Endothelial cell of umbilical vein (primary cell): Measurements from ENCODE around the gene ZNF557. TPM values are rescaled to one million over a fixed set of nuclear protein-coding genes. Genes with fewer than 3 reads are reported as not detected.

Experiments used
- BruUV-seq: library from RNA; stranded (reverse); fragments of 400-500 nt; replicated peaks from 2 replicates; lab custom pipeline; 2021; lab: Mats Ljungman, UMichigan
- CTCF ChIA-PET: fragments of 300-600, 350-600 bp; sonication (Branson Sonifier 250); formaldehyde crosslinking; loops from one replicate; lab custom pipeline; 2021; ENCODE audit warnings: antibody characterized with exemption, inconsistent platforms; lab: Charles Lee
- POLR2A ChIA-PET: fragments of 300-600, 350-600 bp; sonication (Branson Sonifier 250); formaldehyde crosslinking; loops from one replicate; lab custom pipeline; 2021; ENCODE audit warnings: antibody characterized with exemption, inconsistent platforms; lab: Charles Lee
- DNase-seq: peaks from one replicate; pipeline ENCODE4 v3.0.0-alpha.2; 2011; ENCODE audit warnings: low read depth, low spot score
- FAIRE-seq: peaks from 2 replicates; lab custom pipeline; 2011; peaks lifted over from hg19 to GRCh38; lab: Jason Lieb, UNC
- H2AFZ ChIP-seq: 2 replicates; pipeline ENCODE4 v1.6.0; 2012; ENCODE audit warnings: low read depth, low read length, control low read depth, inconsistent platforms
- H3K27ac ChIP-seq: 2 replicates; pipeline ENCODE4 v1.5.1; 2011; ENCODE audit warnings: low read depth, mild to moderate bottlenecking, control low read depth, low read length, moderate library complexity; ENCODE audit not compliant: insufficient read depth
- H3K27me3 ChIP-seq, 2 experiments: 2 replicates each; pipeline versions ENCODE4 v1.6.0 to v1.6.1; 2011; ENCODE audit warnings: low read length in 2 of 2, mixed read lengths in 1 of 2; ENCODE audit not compliant: control insufficient read depth in 2 of 2, insufficient read depth in 2 of 2
- H3K36me3 ChIP-seq, 2 experiments: 2 replicates in 1 of 2; 3 replicates in 1 of 2; pipeline ENCODE4 v1.5.1; 2011; ENCODE audit warnings: low read length in 2 of 2, mild to moderate bottlenecking in 1 of 2, moderate library complexity in 1 of 2; ENCODE audit not compliant: control insufficient read depth in 2 of 2, insufficient read depth in 2 of 2; ENCODE audit errors: extremely low read depth in 1 of 2
- H3K4me1 ChIP-seq: 3 replicates; pipeline ENCODE4 v1.5.1; 2011; ENCODE audit warnings: mild to moderate bottlenecking, low read length; ENCODE audit not compliant: control insufficient read depth, insufficient read depth; ENCODE audit errors: extremely low read depth
- H3K4me2 ChIP-seq: 2 replicates; pipeline ENCODE4 v1.6.1; 2011; ENCODE audit warnings: low read length, control low read depth, mixed read lengths; ENCODE audit not compliant: insufficient read depth
- H3K4me3 ChIP-seq, 3 experiments: fragments of 200-600 bp in 1 of 3; sonication (generic), shearing (Covaris generic) in 1 of 3; replicated peaks in 1 of 3; 2 replicates each; pipeline ENCODE4 v1.5.1; 2011 to 2016; ENCODE audit warnings: control low read depth in 3 of 3, low read length in 3 of 3, mild to moderate bottlenecking in 2 of 3, inconsistent platforms in 1 of 3, low read depth in 1 of 3, moderate library complexity in 1 of 3; ENCODE audit not compliant: insufficient read depth in 1 of 3
- H3K79me2 ChIP-seq: 2 replicates; pipeline ENCODE4 v1.6.0; 2012; ENCODE audit warnings: low read length, inconsistent platforms; ENCODE audit not compliant: control insufficient read depth, insufficient read depth
- H3K9ac ChIP-seq: replicated peaks from 2 replicates; pipeline ENCODE3; 2011; ENCODE audit warnings: low read length, control low read depth; ENCODE audit not compliant: insufficient read depth; ENCODE audit errors: extremely low read depth
- H3K9me1 ChIP-seq: replicated peaks from 3 replicates; pipeline ENCODE4 v1.6.0; 2011; ENCODE audit warnings: mild to moderate bottlenecking, low read length; ENCODE audit not compliant: control insufficient read depth, insufficient read depth; ENCODE audit errors: extremely low read depth
- H3K9me3 ChIP-seq: replicated peaks from 2 replicates; pipeline ENCODE4 v1.5.1; 2012; ENCODE audit warnings: low read length, inconsistent platforms; ENCODE audit not compliant: control insufficient read depth, insufficient read depth
- H4K20me1 ChIP-seq: replicated peaks from 2 replicates; pipeline ENCODE3; 2011; ENCODE audit warnings: mild to moderate bottlenecking, low read length; ENCODE audit not compliant: control insufficient read depth, insufficient read depth; ENCODE audit errors: extremely low read depth
- EZH2 ChIP-seq: IDR thresholded peaks from 2 replicates; pipeline ENCODE4 v1.6.1; 2012; ENCODE audit warnings: borderline replicate concordance, low read depth, mild to moderate bottlenecking, moderate library complexity, low read length, inconsistent platforms; ENCODE audit not compliant: severe bottlenecking
- FOS ChIP-seq: IDR thresholded peaks from 2 replicates; pipeline ENCODE4 v1.6.1; 2011; ENCODE audit warnings: mild to moderate bottlenecking, low read length, moderate library complexity, borderline replicate concordance; ENCODE audit not compliant: insufficient read depth
- GATA2 ChIP-seq: IDR thresholded peaks from 2 replicates; pipeline ENCODE4 v1.7.0; 2011; ENCODE audit warnings: low read depth, mild to moderate bottlenecking, moderate library complexity, mixed read lengths, low read length; ENCODE audit not compliant: insufficient read length, insufficient read depth
- JUN ChIP-seq: IDR thresholded peaks from 2 replicates; pipeline ENCODE4 v1.6.1; 2011; ENCODE audit warnings: borderline replicate concordance, low read depth; ENCODE audit not compliant: insufficient read length, insufficient read depth
- MYC ChIP-seq: IDR thresholded peaks from one replicate; pipeline ENCODE4 v1.6.1; 2011; ENCODE audit warnings: mild to moderate bottlenecking, low read depth, low read length
- POLR2A ChIP-seq: IDR thresholded peaks from 2 replicates; pipeline ENCODE4 v1.6.1; 2012; ENCODE audit warnings: low read depth, mild to moderate bottlenecking, control low read depth, low read length
- POLR2AphosphoS5 ChIP-seq: IDR thresholded peaks from 2 replicates; pipeline ENCODE4 v1.6.1; 2012; ENCODE audit warnings: low read depth, mild to moderate bottlenecking, control low read depth, low read length, moderate library complexity; ENCODE audit not compliant: insufficient read depth
- dilution Hi-C: fragments of 300-500 bp; cut with MboI; formaldehyde crosslinking; loops from one replicate; pipeline ENCODE4 v1.15.0; 2019; ENCODE audit warnings: low sequenced_read_pairs; ENCODE audit not compliant: extremely low pct_ligation_motif_present
- intact Hi-C: fragments of 100-400 bp; cut with micrococcal nuclease; formaldehyde crosslinking; loops from one replicate; pipeline ENCODE4 v1.10.0; 2022
- polyA plus RNA-seq, 4 experiments: library from polyadenylated mRNA; depleted of rRNA in 3 of 4; stranded (reverse) in 3 of 4; unstranded in 1 of 4; fragments of >200 nt; gene quantifications; 2 replicates each; pipeline versions ENCODE4 v1.2.1 to v1.2.3, GENCODE V29; 2011 to 2012; ENCODE audit warnings: missing spikeins in 1 of 4
- total RNA-seq: library from RNA; stranded (reverse); gene quantifications from 2 replicates; pipeline ENCODE4 v1.2.3, GENCODE V29; 2021
- TF ChIP-seq, protein P1 (sequence below), 2 donors: IDR thresholded peaks; 1 replicate in 1 of 2; 2 replicates in 1 of 2; pipeline ENCODE4 v1.5.1; 2011; ENCODE audit warnings: low read length in 2 of 2, mild to moderate bottlenecking in 2 of 2, moderate library complexity in 2 of 2, control low read depth in 1 of 2, inconsistent platforms in 1 of 2, low read depth in 1 of 2; ENCODE audit not compliant: insufficient read depth in 1 of 2; ENCODE audit errors: extremely low read depth in 1 of 2
- TF ChIP-seq, protein P2 (sequence below): IDR thresholded peaks from 2 replicates; pipeline ENCODE4 v1.6.1; 2011; ENCODE audit not compliant: insufficient read depth, insufficient read length

ZNF557 gene
- total and polyA plus RNA-seq, 2 donors (not counting 3 experiments of a cell fraction or from before 2014, with no cell fraction given), result 1.9 to 8.0 TPM

DNA sequence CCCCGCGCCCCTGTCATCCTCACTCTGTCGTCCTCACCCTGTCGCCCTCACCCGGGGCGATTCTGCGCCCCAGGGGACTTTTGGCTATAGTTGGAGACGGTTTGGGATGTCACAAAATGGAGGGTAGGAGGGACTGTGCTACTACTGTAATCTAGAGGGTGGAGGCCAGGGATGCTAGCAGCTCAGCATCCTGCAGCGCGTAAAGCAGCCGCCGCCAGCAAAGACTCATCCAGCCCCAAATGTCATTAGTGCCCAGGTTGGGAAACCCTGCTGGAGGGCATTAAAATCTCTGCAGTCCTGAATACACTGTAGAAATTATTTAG, 362 bp downstream of the ZNF557 start:
- Histone ChIP-seq H4K20me1 (no peaks in the 10 kb centered on the region), H3K36me3 (peaks cover 10 to 11% of the 10 kb centered on the region in 2 experiments), H3K9me1 (no peaks in the 10 kb centered on the region), H3K79me2 (peaks cover 9% of the 10 kb centered on the region), H3K4me3 (peak overlapping the region; percentile 72 to 94 (median 79)), H3K9ac (peak overlapping the region; percentile 64), H3K4me2 (peak overlapping the region; percentile 86), H3K27ac (peak overlapping the region; percentile 46), H2AFZ (peak overlapping the region; percentile 98), H3K27me3 (no peaks in the 10 kb centered on the region), H3K4me1 (peaks cover 7% of the 10 kb centered on the region), H3K9me3 (no peaks in the 10 kb centered on the region)
- dilution Hi-C loops (no loop called here), intact Hi-C loops (loop anchor here (1.0 kb wide), 1 partner anchor 29 kb away; no protein-coding TSS in a partner anchor)
- CTCF ChIA-PET, result interaction anchor here (1.0 kb wide), 1 partner anchor 127 kb away, joined by 7 read pairs; no protein-coding TSS in a partner anchor
- DNase-seq (no peak), FAIRE-seq (no peak)
- TSS peak; percentile 63 for BruUV-seq
- no peak for TF ChIP-seq JUN
- TF ChIP-seq MYC, result no peak
- TF ChIP-seq FOS, result no peak
- TF ChIP-seq, protein P1, sequence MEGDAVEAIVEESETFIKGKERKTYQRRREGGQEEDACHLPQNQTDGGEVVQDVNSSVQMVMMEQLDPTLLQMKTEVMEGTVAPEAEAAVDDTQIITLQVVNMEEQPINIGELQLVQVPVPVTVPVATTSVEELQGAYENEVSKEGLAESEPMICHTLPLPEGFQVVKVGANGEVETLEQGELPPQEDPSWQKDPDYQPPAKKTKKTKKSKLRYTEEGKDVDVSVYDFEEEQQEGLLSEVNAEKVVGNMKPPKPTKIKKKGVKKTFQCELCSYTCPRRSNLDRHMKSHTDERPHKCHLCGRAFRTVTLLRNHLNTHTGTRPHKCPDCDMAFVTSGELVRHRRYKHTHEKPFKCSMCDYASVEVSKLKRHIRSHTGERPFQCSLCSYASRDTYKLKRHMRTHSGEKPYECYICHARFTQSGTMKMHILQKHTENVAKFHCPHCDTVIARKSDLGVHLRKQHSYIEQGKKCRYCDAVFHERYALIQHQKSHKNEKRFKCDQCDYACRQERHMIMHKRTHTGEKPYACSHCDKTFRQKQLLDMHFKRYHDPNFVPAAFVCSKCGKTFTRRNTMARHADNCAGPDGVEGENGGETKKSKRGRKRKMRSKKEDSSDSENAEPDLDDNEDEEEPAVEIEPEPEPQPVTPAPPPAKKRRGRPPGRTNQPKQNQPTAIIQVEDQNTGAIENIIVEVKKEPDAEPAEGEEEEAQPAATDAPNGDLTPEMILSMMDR (IDR thresholded peaks at IDR 0.05; ENCODE audit: extremely low read depth in 1 of 2, insufficient read depth in 1 of 2, low read depth in 1 of 2, low read length in 2 of 2), result no peak
- TF ChIP-seq EZH2, result no peak
- TF ChIP-seq, protein P2, sequence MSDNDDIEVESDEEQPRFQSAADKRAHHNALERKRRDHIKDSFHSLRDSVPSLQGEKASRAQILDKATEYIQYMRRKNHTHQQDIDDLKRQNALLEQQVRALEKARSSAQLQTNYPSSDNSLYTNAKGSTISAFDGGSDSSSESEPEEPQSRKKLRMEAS, result no peak
- no peak for TF ChIP-seq POLR2A
- no peak for TF ChIP-seq GATA2
- TF ChIP-seq POLR2AphosphoS5, result no peak
- POLR2A ChIA-PET, result interaction anchor here (1.8 kb wide), 1 partner anchor 29 kb away, joined by 15 read pairs; no protein-coding TSS in a partner anchor
